Body of pancreas (tissue), 4 donors: ENCODE measurements around the gene UCP2. TPM values are rescaled to one million over a fixed set of nuclear protein-coding genes. Genes with fewer than 3 reads are reported as not detected.

ENCODE experiments used
- ATAC-seq: fragments of 150-250 bp; one replicate; pipeline ENCODE4 v1.9.1; 2016
- DNase-seq, 4 donors: peaks; one replicate each; pipeline ENCODE4 v3.0.0-alpha.2; 2019
- H3K27ac ChIP-seq, 4 donors: fragments of 200-600 bp; sonication (generic); 1 replicate in 3 of 4; 2 replicates in 1 of 4; pipeline versions ENCODE4 v1.5.1 to v1.6.1; 2016 to 2019; ENCODE audit warnings: mild to moderate bottlenecking in 1 of 4, mixed read lengths in 1 of 4, moderate library complexity in 1 of 4
- H3K27me3 ChIP-seq, 2 donors: fragments of 200-600 bp; sonication (generic); one replicate each; pipeline ENCODE4 v1.6.0; 2016; ENCODE audit warnings: mild to moderate bottlenecking in 1 of 2
- H3K36me3 ChIP-seq, 2 donors: fragments of 200-600 bp; sonication (generic); replicated peaks in 1 of 2; 2 replicates each; pipeline ENCODE4 v1.5.1; 2016; ENCODE audit warnings: low read depth in 2 of 2; ENCODE audit not compliant: insufficient read depth in 1 of 2
- H3K4me1 ChIP-seq: fragments of 200-600 bp; sonication (generic); one replicate; pipeline ENCODE4 v1.6.0; 2016
- H3K4me3 ChIP-seq, 2 donors: fragments of 200-600 bp; sonication (generic); 1 replicate in 1 of 2; 2 replicates in 1 of 2; pipeline ENCODE4 v1.5.1; 2016 to 2019
- H3K9me3 ChIP-seq, 3 donors: fragments of 200-600 bp; sonication (generic); 1 replicate in 2 of 3; 2 replicates in 1 of 3; pipeline ENCODE4 v1.5.1; 2016
- CTCF ChIP-seq, 7 experiments: fragments of 450-650 bp in 4 of 7; fragments of 200-600 bp in 3 of 7; sonication (generic) in 3 of 7; IDR thresholded peaks; one replicate each; pipeline ENCODE4 v1.5.1; 2016 to 2019; ENCODE audit warnings: antibody characterized with exemption in 7 of 7
- POLR2A ChIP-seq, 3 donors: fragments of 450-650 bp; IDR thresholded peaks; one replicate each; pipeline ENCODE4 v1.6.1; 2016; ENCODE audit warnings: antibody characterized with exemption in 3 of 3, mild to moderate bottlenecking in 2 of 3
- WGBS, 2 donors: methylation state at CpG; one replicate each; pipeline ENCODE4 v1.1.5; 2017; 5-methylcytosine and 5-hydroxymethylcytosine counted together
- intact Hi-C: fragments of 100-400 bp; cut with DNase I; formaldehyde crosslinking; loops from one replicate; pipeline ENCODE4 v1.15.1; 2023
- total RNA-seq, 2 donors: library from RNA; depleted of rRNA; stranded (reverse); fragments of >200 nt; gene quantifications; one replicate each; pipeline ENCODE4 v1.1.0, GENCODE V29; 2016

UCP2 gene
- total RNA-seq, 2 donors from 2014 or later, result 10.9 to 17.1 TPM

GRCh38 chr11:73971175-73971719 is 11.4 kb downstream of the UCP2 start:
- Histone ChIP-seq H3K4me1 (no peaks in the 10 kb centered on the region), H3K27ac (no peak overlapping the region), H3K36me3 (no peaks in the 10 kb centered on the region), H3K4me3 (no peak overlapping the region), H3K9me3 (no peaks in the 10 kb centered on the region), H3K27me3 (no peaks in the 10 kb centered on the region)
- intact Hi-C loops, result no loop called here
- 82 to 90% methylated on average over 4 to 6 of the region's 6 CpGs for WGBS, 2 donors
- ATAC-seq, result no peak
- TF ChIP-seq CTCF (IDR thresholded peaks at IDR 0.05) (no peak), POLR2A (IDR thresholded peaks at IDR 0.05) (peak in 1 of 3 donors; percentile 6)
- DNase-seq, result no peak

- intact Hi-C loops, result loop anchor here (10.0 kb wide), 1 partner anchor 195 kb away; no protein-coding TSS in a partner anchor
- no peak for TF ChIP-seq POLR2A (IDR thresholded peaks at IDR 0.05)
- no peak for TF ChIP-seq CTCF (IDR thresholded peaks at IDR 0.05)
These were observed 12.4 kb downstream of the UCP2 start for GRCh38 chr11:73969991-73970800.

DNA sequence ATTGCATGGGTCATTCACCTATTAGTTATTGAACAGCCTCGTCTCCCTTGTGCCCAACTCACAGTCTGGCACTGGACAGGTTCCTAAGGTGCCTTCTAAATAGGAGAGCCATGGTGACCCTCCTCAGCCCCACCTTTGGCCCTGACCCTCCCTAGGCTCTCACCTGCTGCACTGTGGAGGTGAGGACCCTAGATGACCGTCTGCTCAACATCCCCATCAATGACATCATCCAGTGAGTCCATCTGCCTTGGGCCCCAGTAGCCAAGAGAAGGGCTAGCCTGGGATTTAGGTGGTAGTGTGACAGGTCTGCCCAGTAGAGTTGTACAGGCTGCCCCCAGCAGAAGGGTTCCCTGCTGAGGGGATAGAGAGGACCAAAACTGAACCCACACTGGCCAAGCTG is 13.6 kb downstream of the UCP2 start:
- WGBS, 2 donors, result 63 to 67% methylated on average over 2 of the region's 2 CpGs
- H3K27me3 ChIP-seq, result no peaks in the 10 kb centered on the region
- no peaks in the 10 kb centered on the region for H3K36me3 ChIP-seq
- ATAC-seq (no peak), DNase-seq (no peak)
- H3K9me3 ChIP-seq, result no peaks in the 10 kb centered on the region
- H3K27ac ChIP-seq, result no peak overlapping the region
- H3K4me3 ChIP-seq, result no peak overlapping the region
- no peak for TF ChIP-seq CTCF (IDR thresholded peaks at IDR 0.05)
- TF ChIP-seq POLR2A (IDR thresholded peaks at IDR 0.05), result no peak
- H3K4me1 ChIP-seq, result no peaks in the 10 kb centered on the region
- intact Hi-C loops, result loop anchor here (10.0 kb wide), 1 partner anchor 196 kb away; no protein-coding TSS in a partner anchor

More at GRCh38 chr11:73969991-73970800, 12.4 kb downstream of the UCP2 start:
- no peaks in the 10 kb centered on the region for H3K27me3 ChIP-seq
- H3K27ac ChIP-seq, result no peak overlapping the region
- ATAC-seq, result no peak
- H3K36me3 ChIP-seq, result no peaks in the 10 kb centered on the region
- H3K4me1 ChIP-seq, result no peaks in the 10 kb centered on the region
- 77 to 85% methylated on average over 9 to 13 of the region's 13 CpGs for WGBS, 2 donors
- no peak for DNase-seq
- no peaks in the 10 kb centered on the region for H3K9me3 ChIP-seq
- no peak overlapping the region for H3K4me3 ChIP-seq

GRCh38 chr11:73968356-73968966 is 14.2 kb downstream of the UCP2 start:
- no peak for ATAC-seq
- intact Hi-C loops, result loop anchor here (10.0 kb wide), 1 partner anchor 196 kb away; no protein-coding TSS in a partner anchor
- Histone ChIP-seq H3K27ac (no peak overlapping the region), H3K9me3 (no peaks in the 10 kb centered on the region), H3K4me1 (no peaks in the 10 kb centered on the region), H3K36me3 (no peaks in the 10 kb centered on the region), H3K27me3 (no peaks in the 10 kb centered on the region), H3K4me3 (no peak overlapping the region)
- WGBS, 2 donors, result 85 to 93% methylated on average over 15 of the region's 15 CpGs
- DNase-seq, result no peak
- TF ChIP-seq CTCF (IDR thresholded peaks at IDR 0.05) (no peak), POLR2A (IDR thresholded peaks at IDR 0.05) (no peak)
